SK-N-MC (cell line): Measurements from ENCODE around the gene PRDM2.

Experiments
- DNase-seq: peaks from one replicate; pipeline ENCODE4 v3.0.0-alpha.2; 2011; ENCODE audit warnings: low read depth, low spot score
- H3K27ac ChIP-seq: fragments of 200-600 bp; sonication (generic); 2 replicates; pipeline ENCODE4 v1.5.1; 2016; ENCODE audit warnings: mixed run types
- H3K36me3 ChIP-seq: fragments of 200-600 bp; sonication (generic); 2 replicates; pipeline ENCODE4 v1.6.1; 2017; ENCODE audit warnings: antibody characterized with exemption, low read length, mixed read lengths; ENCODE audit not compliant: insufficient read depth
- H3K4me3 ChIP-seq: fragments of 200-600 bp; sonication (generic); 2 replicates; pipeline ENCODE4 v1.5.1; 2016
- H3K9ac ChIP-seq: fragments of 200-600 bp; sonication (generic); 2 replicates; pipeline ENCODE4 v1.8.0; 2017; ENCODE audit warnings: mixed run types, mixed read lengths; ENCODE audit not compliant: insufficient read length
- H3K9me3 ChIP-seq: fragments of 200-600 bp; sonication (generic); 2 replicates; pipeline ENCODE4 v1.6.1; 2017; ENCODE audit warnings: low read depth, mild to moderate bottlenecking, antibody characterized with exemption, low read length, moderate library complexity, mixed read lengths
- EZH2 ChIP-seq: fragments of 200-600 bp; sonication (generic); IDR thresholded peaks from one replicate; pipeline ENCODE4 v1.6.1; 2017; ENCODE audit warnings: antibody characterized with exemption
- FOXP2 ChIP-seq: optimal IDR thresholded peaks from 2 replicates; pipeline ENCODE3; 2011; ENCODE audit warnings: mild to moderate bottlenecking, moderate library complexity; ENCODE audit not compliant: insufficient read depth; ENCODE audit errors: extremely low read length, control extremely low read depth
- POLR2AphosphoS5 ChIP-seq: IDR thresholded peaks from 2 replicates; pipeline ENCODE4 v1.6.1; 2012; ENCODE audit warnings: mild to moderate bottlenecking, low read depth, low read length, borderline replicate concordance

The PRDM2 gene

DNA sequence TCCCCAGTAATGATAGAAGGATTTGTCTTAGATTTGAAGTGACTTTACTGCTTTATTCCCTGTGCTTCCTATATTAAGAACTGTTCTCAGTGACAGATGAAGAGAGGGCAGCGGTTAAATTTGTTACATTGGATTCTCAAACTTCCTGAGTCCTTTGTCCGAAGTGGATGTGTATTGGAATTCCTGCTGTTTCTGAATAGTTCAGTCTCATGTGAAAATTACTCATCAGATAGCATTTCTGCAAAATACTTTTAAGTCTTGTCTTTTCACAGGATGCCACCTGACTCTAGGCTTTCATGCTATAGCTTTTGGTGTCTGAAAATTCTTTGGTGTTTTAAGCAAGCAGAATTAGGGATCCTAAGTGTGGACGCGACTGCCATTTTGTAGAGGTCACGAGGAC is 83.6 kb downstream of the PRDM2 start:
- no peak for TF ChIP-seq EZH2
- no peak for TF ChIP-seq POLR2AphosphoS5
- TF ChIP-seq FOXP2, result no peak
- Histone ChIP-seq H3K9me3 (no peaks in the 10 kb centered on the region), H3K4me3 (no peak overlapping the region), H3K36me3 (peaks cover 77% of the 10 kb centered on the region), H3K27ac (no peak overlapping the region), H3K9ac (no peak overlapping the region)
- no peak for DNase-seq

DNA sequence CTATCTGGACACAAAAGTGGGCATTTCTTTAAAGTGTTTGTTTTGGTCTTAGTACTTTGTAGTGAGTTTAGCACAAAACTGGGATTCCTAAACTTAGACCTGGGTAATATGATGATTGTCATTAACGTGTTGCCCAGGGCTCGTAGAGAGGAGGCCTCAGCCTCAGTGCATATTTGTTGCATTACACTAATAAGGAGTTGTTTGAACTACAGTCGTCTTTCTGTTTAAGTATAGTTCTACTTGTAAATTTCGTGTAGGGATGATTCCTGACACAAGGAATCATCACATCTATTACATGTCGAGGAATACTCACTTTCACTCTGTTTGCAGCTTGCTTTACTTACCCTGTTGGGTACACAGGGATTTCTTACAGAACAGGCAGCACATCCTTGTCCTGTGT is 85.0 kb downstream of the PRDM2 start:
- TF ChIP-seq POLR2AphosphoS5, result no peak
- TF ChIP-seq EZH2, result no peak
- TF ChIP-seq FOXP2, result no peak
- Histone ChIP-seq H3K4me3 (no peak overlapping the region), H3K9me3 (no peaks in the 10 kb centered on the region), H3K27ac (no peak overlapping the region), H3K36me3 (peaks cover 71% of the 10 kb centered on the region), H3K9ac (no peak overlapping the region)
- DNase-seq, result no peak

DNA sequence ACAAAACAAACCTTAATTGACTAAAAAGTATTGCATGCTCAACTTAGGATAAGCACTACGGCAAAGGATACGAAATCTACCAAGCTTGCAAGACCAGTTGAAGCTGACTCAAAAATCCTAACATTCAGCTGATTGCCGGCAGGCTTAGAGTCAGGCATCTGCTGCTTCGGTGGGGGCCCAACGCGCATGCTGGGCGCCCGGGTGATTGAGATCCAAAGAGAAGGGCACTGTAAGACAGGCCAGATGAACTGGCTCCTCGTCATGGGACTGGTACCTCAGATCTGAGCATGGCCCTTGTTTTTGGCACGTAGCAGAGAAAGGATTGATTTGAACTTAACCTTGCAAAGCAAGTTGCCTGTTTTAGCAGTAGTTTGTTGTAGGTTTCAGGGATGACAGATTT is 86.6 kb downstream of the PRDM2 start:
- DNase-seq, result no peak
- H3K4me3 ChIP-seq, result no peak overlapping the region
- H3K36me3 ChIP-seq, result peaks cover 60% of the 10 kb centered on the region
- H3K9me3 ChIP-seq, result no peaks in the 10 kb centered on the region
- no peak for TF ChIP-seq FOXP2
- TF ChIP-seq POLR2AphosphoS5, result no peak
- no peak for TF ChIP-seq EZH2
- H3K9ac ChIP-seq, result no peak overlapping the region
- H3K27ac ChIP-seq, result no peak overlapping the region

- H3K9me3 ChIP-seq, result no peaks in the 10 kb centered on the region
- H3K36me3 ChIP-seq, result peaks cover 42% of the 10 kb centered on the region
- no peak overlapping the region for H3K9ac ChIP-seq
- DNase-seq, result no peak
- H3K4me3 ChIP-seq, result no peak overlapping the region
- no peak overlapping the region for H3K27ac ChIP-seq
- TF ChIP-seq EZH2, result no peak
- TF ChIP-seq FOXP2, result no peak
- no peak for TF ChIP-seq POLR2AphosphoS5
Observed at GRCh38 chr1:13788795-13789194, 88.8 kb downstream of the PRDM2 start.

GRCh38 chr1:13790290-13791030 is 90.5 kb downstream of the PRDM2 start:
- peaks cover 30% of the 10 kb centered on the region for H3K36me3 ChIP-seq
- no peak overlapping the region for H3K4me3 ChIP-seq
- no peak overlapping the region for H3K27ac ChIP-seq
- H3K9me3 ChIP-seq, result no peaks in the 10 kb centered on the region
- no peak for TF ChIP-seq EZH2
- TF ChIP-seq FOXP2, result no peak
- no peak for TF ChIP-seq POLR2AphosphoS5
- no peak for DNase-seq
- no peak overlapping the region for H3K9ac ChIP-seq

DNA sequence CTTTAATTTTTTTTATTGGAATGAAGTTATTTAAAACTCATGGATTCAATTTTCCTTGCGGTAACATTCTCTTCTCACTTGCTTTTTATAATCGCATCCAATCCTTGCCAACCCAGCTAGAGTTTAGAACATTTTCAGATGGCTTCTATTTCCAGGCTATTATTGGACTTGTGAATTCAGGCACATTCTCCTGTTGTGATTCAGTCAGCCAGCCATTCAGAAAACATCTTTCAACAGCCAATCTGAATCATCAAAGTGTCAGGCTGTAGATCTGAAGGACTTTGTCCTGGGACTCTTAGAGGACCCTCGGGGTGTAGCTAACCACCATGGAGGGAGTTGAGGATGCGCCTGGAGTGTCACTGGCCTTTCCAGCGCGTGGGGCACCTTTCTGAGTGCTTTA is 92.4 kb downstream of the PRDM2 start:
- no peak for DNase-seq
- Histone ChIP-seq H3K36me3 (peaks cover 18% of the 10 kb centered on the region), H3K27ac (no peak overlapping the region), H3K4me3 (no peak overlapping the region), H3K9ac (no peak overlapping the region), H3K9me3 (no peaks in the 10 kb centered on the region)
- TF ChIP-seq FOXP2 (no peak), EZH2 (no peak), POLR2AphosphoS5 (no peak)

DNA sequence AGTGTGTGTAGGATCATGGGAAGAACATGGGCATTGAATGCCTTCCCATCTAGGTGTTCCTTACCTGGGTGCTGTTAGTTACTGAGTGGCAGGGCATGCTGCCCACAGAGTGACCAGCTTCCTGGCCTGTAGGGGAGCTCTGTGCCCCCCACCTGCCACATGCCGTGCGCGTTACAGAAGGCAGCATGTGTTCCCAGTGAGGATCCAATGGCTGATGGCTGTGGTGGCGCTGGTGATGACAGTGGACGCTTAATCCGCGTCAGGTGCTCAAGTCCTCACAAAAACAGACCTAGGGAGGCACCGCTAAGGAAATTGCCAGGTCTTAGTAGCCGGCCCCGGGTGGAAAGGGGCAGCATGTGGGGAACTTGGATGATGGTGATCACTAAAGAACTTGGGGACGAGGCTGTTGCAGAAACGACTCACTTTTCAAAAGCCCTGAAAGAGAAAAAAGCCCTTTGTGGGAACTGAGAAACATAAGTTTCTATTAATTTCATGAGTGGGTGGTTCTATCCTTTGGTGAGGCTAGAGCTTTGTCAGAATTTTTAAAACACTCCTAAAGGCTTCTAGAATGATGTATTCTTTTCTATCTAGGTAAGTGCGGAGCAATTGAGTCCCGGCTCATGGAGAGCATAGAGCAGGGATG is 93.2 kb downstream of the PRDM2 start:
- peaks cover 12% of the 10 kb centered on the region for H3K36me3 ChIP-seq
- no peak overlapping the region for H3K27ac ChIP-seq
- H3K4me3 ChIP-seq, result no peak overlapping the region
- no peaks in the 10 kb centered on the region for H3K9me3 ChIP-seq
- DNase-seq, result no peak
- no peak for TF ChIP-seq POLR2AphosphoS5
- no peak for TF ChIP-seq FOXP2
- no peak for TF ChIP-seq EZH2
- no peak overlapping the region for H3K9ac ChIP-seq

- no peak overlapping the region for H3K27ac ChIP-seq
- TF ChIP-seq EZH2 (no peak), FOXP2 (no peak), POLR2AphosphoS5 (no peak)
- H3K9ac ChIP-seq, result no peak overlapping the region
- H3K9me3 ChIP-seq, result no peaks in the 10 kb centered on the region
- no peak for DNase-seq
- no peak overlapping the region for H3K4me3 ChIP-seq
- H3K36me3 ChIP-seq, result no peaks in the 10 kb centered on the region; the same call in 1 of the 2 replicates
Observed at GRCh38 chr1:13794231-13795187, 94.5 kb downstream of the PRDM2 start.
